HAP-1 (cell line): ENCODE measurements around the gene FBXO24.
"Not testable (repeated sequence)": the region's sequence is repeated elsewhere in the genome, so short reads cannot be mapped to it uniquely, and the experiment has no call there.

ENCODE experiments used
- DNase-seq, 2 experiments: peaks; one replicate each; pipeline ENCODE4 v3.0.0-alpha.2; 2016 to 2020; ENCODE audit warnings: low spot score in 2 of 2
- H3K27me3 ChIP-seq: fragments of 250-450 bp; sonication (Bioruptor Pico); 2 replicates; pipeline ENCODE4 v1.5.1; 2020; ENCODE audit warnings: low read depth, mild to moderate bottlenecking, moderate library complexity
- H3K36me3 ChIP-seq: fragments of 250-450 bp; sonication (Bioruptor Pico); replicated peaks from 2 replicates; pipeline ENCODE4 v1.5.1; 2020; ENCODE audit warnings: mild to moderate bottlenecking
- H3K4me1 ChIP-seq: fragments of 250-450 bp; sonication (Bioruptor Pico); 2 replicates; pipeline ENCODE4 v1.5.1; 2020; ENCODE audit warnings: mild to moderate bottlenecking
- H3K4me3 ChIP-seq: fragments of 250-450 bp; sonication (Bioruptor Pico); 2 replicates; pipeline ENCODE4 v1.5.1; 2020; ENCODE audit warnings: mild to moderate bottlenecking, moderate library complexity
- H3K9me3 ChIP-seq: fragments of 250-450 bp; sonication (Bioruptor Pico); 2 replicates; pipeline ENCODE4 v1.5.1; 2020; ENCODE audit warnings: mild to moderate bottlenecking, moderate library complexity
- in situ Hi-C: fragments of 300-500 bp; cut with MboI; formaldehyde crosslinking; loops from 3 replicates; pipeline ENCODE4 v1.14.3; 2020; ENCODE audit warnings: low sequenced_read_pairs, inconsistent platforms, mixed read lengths

FBXO24 gene

GRCh38 chr7:100563809-100564400 is 22.2 kb upstream of the FBXO24 start:
- DNase-seq = peak; percentile 46 to 89
- H3K36me3 ChIP-seq = 0 out of 2 replicates have a peak, but pooled peaks cover 6% of the 10 kb centered on the region
- H3K4me1 ChIP-seq = no peaks in the 10 kb centered on the region
- no peaks in the 10 kb centered on the region for H3K9me3 ChIP-seq
- no peak overlapping the region for H3K4me3 ChIP-seq
- no peaks in the 10 kb centered on the region for H3K27me3 ChIP-seq
- in situ Hi-C loops = loop anchor here (10.0 kb wide), 1 partner anchor 99 kb away; the partner anchor contains the start of gene SPACDR

GRCh38 chr7:100564405-100564804 is 21.7 kb upstream of the FBXO24 start:
- H3K9me3 ChIP-seq, H3K4me1 ChIP-seq, H3K36me3 ChIP-seq, H3K27me3 ChIP-seq, H3K4me3 ChIP-seq, DNase-seq: not testable (repeated sequence)
- in situ Hi-C loops = loop anchor here (10.0 kb wide), 1 partner anchor 100 kb away; the partner anchor contains the start of gene SPACDR

GRCh38 chr7:100565133-100565571 is 21.0 kb upstream of the FBXO24 start:
- H3K27me3 ChIP-seq = no peaks in the 10 kb centered on the region; the same call in 1 of the 2 replicates
- in situ Hi-C loops = loop anchor here (10.0 kb wide), 1 partner anchor 100 kb away; the partner anchor contains the start of gene SPACDR
- no peak overlapping the region for H3K4me3 ChIP-seq
- no peaks in the 10 kb centered on the region for H3K9me3 ChIP-seq
- H3K36me3 ChIP-seq = 0 out of 2 replicates have a peak, but pooled peaks cover 5% of the 10 kb centered on the region
- H3K4me1 ChIP-seq = no peaks in the 10 kb centered on the region
- DNase-seq = no peak

- in situ Hi-C loops = loop anchor here (10.0 kb wide), 1 partner anchor 101 kb away; the partner anchor contains the start of gene SPACDR
- no peaks in the 10 kb centered on the region; the same call in 1 of the 2 replicates for H3K27me3 ChIP-seq
- peaks cover 3% of the 10 kb centered on the region; the same call in 1 of the 2 replicates for H3K4me1 ChIP-seq
- H3K9me3 ChIP-seq = no peaks in the 10 kb centered on the region
- no peak for DNase-seq
- no peak overlapping the region for H3K4me3 ChIP-seq
- 0 out of 2 replicates have a peak, but pooled peaks cover 4% of the 10 kb centered on the region for H3K36me3 ChIP-seq
These were observed 20.1 kb upstream of the FBXO24 start for GRCh38 chr7:100566018-100566531.

GRCh38 chr7:100567031-100567730 is 18.9 kb upstream of the FBXO24 start:
- in situ Hi-C loops = loop anchor here (10.0 kb wide), 1 partner anchor 102 kb away; the partner anchor contains the start of gene SPACDR
- H3K27me3 ChIP-seq = no peaks in the 10 kb centered on the region; the same call in 1 of the 2 replicates

GRCh38 chr7:100567751-100568175 is 18.4 kb upstream of the FBXO24 start:
- peaks cover 3% of the 10 kb centered on the region; the same call in 1 of the 2 replicates for H3K4me1 ChIP-seq
- 0 out of 2 replicates have a peak, but pooled peaks cover 3% of the 10 kb centered on the region for H3K36me3 ChIP-seq
- no peak for DNase-seq
- H3K9me3 ChIP-seq = no peaks in the 10 kb centered on the region
- no peak overlapping the region for H3K4me3 ChIP-seq
- in situ Hi-C loops = loop anchor here (10.0 kb wide), 1 partner anchor 103 kb away; the partner anchor contains the start of gene SPACDR
- no peaks in the 10 kb centered on the region; the same call in 1 of the 2 replicates for H3K27me3 ChIP-seq

More at GRCh38 chr7:100567031-100567730, 18.9 kb upstream of the FBXO24 start:
- Histone ChIP-seq H3K9me3 (no peaks in the 10 kb centered on the region), H3K36me3 (0 out of 2 replicates have a peak, but pooled peaks cover 4% of the 10 kb centered on the region), H3K4me3 (no peak overlapping the region), H3K4me1 (peaks cover 3% of the 10 kb centered on the region; the same call in 1 of the 2 replicates)
- no peak for DNase-seq

- no peak for DNase-seq
- H3K36me3 ChIP-seq = no peaks in the 10 kb centered on the region
- no peaks in the 10 kb centered on the region; the same call in 1 of the 2 replicates for H3K27me3 ChIP-seq
- H3K9me3 ChIP-seq = no peaks in the 10 kb centered on the region
- H3K4me3 ChIP-seq = no peak overlapping the region
- in situ Hi-C loops = loop anchor here (10.0 kb wide), 1 partner anchor 104 kb away; the partner anchor contains the start of gene SPACDR
- peaks cover 3% of the 10 kb centered on the region; the same call in 1 of the 2 replicates for H3K4me1 ChIP-seq
These were observed 17.8 kb upstream of the FBXO24 start for GRCh38 chr7:100568176-100568895.

- Histone ChIP-seq H3K36me3 (no peaks in the 10 kb centered on the region), H3K4me3 (no peak overlapping the region)
- in situ Hi-C loops = loop anchor here (10.0 kb wide), 1 partner anchor 104 kb away; the partner anchor contains the start of gene SPACDR
These were observed 17.0 kb upstream of the FBXO24 start for GRCh38 chr7:100568896-100569844.

GRCh38 chr7:100570954-100571828 is 14.9 kb upstream of the FBXO24 start:
- peaks cover 4% of the 10 kb centered on the region for H3K36me3 ChIP-seq
- peaks cover 3% of the 10 kb centered on the region; the same call in 1 of the 2 replicates for H3K4me1 ChIP-seq
- DNase-seq = no peak
- in situ Hi-C loops = no loop called here
- no peaks in the 10 kb centered on the region for H3K9me3 ChIP-seq
- H3K4me3 ChIP-seq = no peak overlapping the region
- H3K27me3 ChIP-seq = no peaks in the 10 kb centered on the region; the same call in 1 of the 2 replicates

More at GRCh38 chr7:100568896-100569844, 17.0 kb upstream of the FBXO24 start:
- Histone ChIP-seq H3K27me3 (no peaks in the 10 kb centered on the region; the same call in 1 of the 2 replicates), H3K4me1 (peaks cover 3% of the 10 kb centered on the region; the same call in 1 of the 2 replicates), H3K9me3 (no peaks in the 10 kb centered on the region)
- peak in 1 of 2 experiments; percentile 76 for DNase-seq

GRCh38 chr7:100571829-100572116 is 14.4 kb upstream of the FBXO24 start:
- peaks cover 3% of the 10 kb centered on the region; the same call in 1 of the 2 replicates for H3K4me1 ChIP-seq
- no peaks in the 10 kb centered on the region for H3K9me3 ChIP-seq
- H3K36me3 ChIP-seq = peaks cover 8% of the 10 kb centered on the region
- DNase-seq = no peak
- no peaks in the 10 kb centered on the region; the same call in 1 of the 2 replicates for H3K27me3 ChIP-seq
- H3K4me3 ChIP-seq = no peak overlapping the region
- in situ Hi-C loops = no loop called here

GRCh38 chr7:100572281-100572948 is 13.7 kb upstream of the FBXO24 start:
- DNase-seq = no peak
- Histone ChIP-seq H3K27me3 (no peaks in the 10 kb centered on the region; the same call in 1 of the 2 replicates), H3K4me3 (no peak overlapping the region), H3K9me3 (no peaks in the 10 kb centered on the region), H3K36me3 (peaks cover 8% of the 10 kb centered on the region), H3K4me1 (peaks cover 3% of the 10 kb centered on the region; the same call in 1 of the 2 replicates)
- in situ Hi-C loops = no loop called here
